Measurements from ENCODE around the gene MPL. TPM values are rescaled to one million over a fixed set of nuclear protein-coding genes. Genes with fewer than 3 reads are reported as not detected.

The MPL gene
- total and polyA plus RNA-seq, 2 experiments from 2014 or later = not detected

DNA sequence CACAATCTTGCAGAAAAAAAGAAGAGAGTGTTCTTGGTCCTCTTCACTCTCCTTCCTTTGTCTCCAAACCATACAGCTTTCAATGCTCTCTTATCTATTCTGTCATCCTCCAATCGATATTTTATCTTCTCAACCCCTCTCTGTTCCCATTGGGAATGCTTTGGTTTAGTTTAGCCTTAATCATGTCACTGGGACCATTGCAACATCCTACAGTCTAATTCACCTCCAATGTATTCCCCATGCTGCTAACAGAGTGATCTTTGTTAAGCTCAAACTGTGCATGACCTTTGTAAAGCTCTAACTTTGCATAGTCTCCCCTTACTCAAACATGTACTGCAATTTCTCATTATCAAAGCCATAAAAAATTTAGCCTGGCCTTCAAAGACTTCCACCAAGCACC is 2.9 kb downstream of the MPL start:
- in situ Hi-C loops (cut with MboI) = no loop called here
- no peak overlapping the region for H3K27ac ChIP-seq
- no peaks in the 10 kb centered on the region for H3K27me3 ChIP-seq (replicated peaks; ENCODE audit: insufficient read depth)
- no peaks in the 10 kb centered on the region for H3K36me3 ChIP-seq (ENCODE audit: low read depth)
- WGBS, 2 experiments (ENCODE audit: low coverage in 1 of 2, low lambda C conversion rate in 2 of 2, missing lambda C conversion rate in 2 of 2) = 72 to 80% methylated on average over 1 of the region's 1 CpG
- no peaks in the 10 kb centered on the region for H3K9me2 ChIP-seq (ENCODE audit: insufficient read depth)
- H2AFZ ChIP-seq = no peak overlapping the region
- no peaks in the 10 kb centered on the region for H3K79me2 ChIP-seq (ENCODE audit: insufficient read depth)
- no peak overlapping the region for H3K4me3 ChIP-seq
- no peak overlapping the region for H3K9ac ChIP-seq
- H4K20me1 ChIP-seq (ENCODE audit: insufficient read depth) = no peaks in the 10 kb centered on the region
- H3F3A ChIP-seq (ENCODE audit: insufficient read depth) = 0 out of 2 replicates have a peak, but pooled peaks cover 2% of the 10 kb centered on the region
- no peaks in the 10 kb centered on the region for H3K9me3 ChIP-seq (ENCODE audit: low read depth)
- no peak for DNase-seq
- no peak overlapping the region for H3K4me2 ChIP-seq (ENCODE audit: unreplicated experiment)
- H3K4me1 ChIP-seq (ENCODE audit: insufficient read depth) = no peaks in the 10 kb centered on the region
- TF ChIP-seq EZH2 (IDR thresholded peaks at IDR 0.05; ENCODE audit: insufficient read depth, poor library complexity, severe bottlenecking) = no peak
- TF ChIP-seq EZH2phosphoT487 (IDR thresholded peaks at IDR 0.05; ENCODE audit: insufficient read depth, low read depth) = no peak

DNA sequence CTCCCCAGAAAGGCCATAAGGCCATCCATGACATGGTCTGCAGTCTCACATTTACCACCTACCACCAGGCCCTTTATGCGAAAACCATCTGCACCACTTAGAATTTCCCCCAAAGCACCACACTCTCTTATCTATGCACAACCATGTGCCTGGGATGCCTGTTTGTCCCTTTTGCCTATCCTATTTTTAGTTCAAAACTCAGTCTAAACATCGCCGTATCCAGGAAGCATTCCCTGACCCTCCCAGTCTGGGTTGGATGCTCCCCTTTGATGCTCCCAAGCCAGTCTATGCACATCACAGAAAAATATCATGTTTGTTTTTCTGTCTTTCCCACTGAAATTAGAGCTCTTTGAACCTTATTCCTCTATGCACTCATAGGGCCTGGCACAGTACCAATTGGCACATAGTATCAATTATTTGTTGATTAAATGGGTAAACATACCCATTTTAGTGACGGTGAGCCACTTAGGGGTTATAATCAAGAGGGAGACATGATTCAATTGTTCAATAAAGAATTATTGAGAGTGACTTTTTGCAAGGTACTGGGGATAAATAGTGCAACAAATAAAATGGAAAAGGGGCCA is 6.7 kb downstream of the MPL start:
- no peak overlapping the region for H3K9ac ChIP-seq
- peaks cover 12% of the 10 kb centered on the region for H3F3A ChIP-seq (ENCODE audit: insufficient read depth)
- no peak overlapping the region for H3K27ac ChIP-seq
- no peaks in the 10 kb centered on the region for H3K9me3 ChIP-seq (ENCODE audit: low read depth)
- H2AFZ ChIP-seq = no peak overlapping the region
- H4K20me1 ChIP-seq (ENCODE audit: insufficient read depth) = no peaks in the 10 kb centered on the region
- no peaks in the 10 kb centered on the region for H3K36me3 ChIP-seq (ENCODE audit: low read depth)
- TF ChIP-seq EZH2 (IDR thresholded peaks at IDR 0.05; ENCODE audit: insufficient read depth, poor library complexity, severe bottlenecking) = no peak
- no peak for TF ChIP-seq EZH2phosphoT487 (IDR thresholded peaks at IDR 0.05; ENCODE audit: insufficient read depth, low read depth)
- H3K9me2 ChIP-seq (ENCODE audit: insufficient read depth) = no peaks in the 10 kb centered on the region
- no peaks in the 10 kb centered on the region for H3K79me2 ChIP-seq (ENCODE audit: insufficient read depth)
- no peak overlapping the region for H3K4me2 ChIP-seq (ENCODE audit: unreplicated experiment)
- H3K27me3 ChIP-seq (replicated peaks; ENCODE audit: insufficient read depth) = no peaks in the 10 kb centered on the region
- no peak for DNase-seq
- in situ Hi-C loops (cut with MboI) = no loop called here
- H3K4me3 ChIP-seq = no peak overlapping the region
- H3K4me1 ChIP-seq (ENCODE audit: insufficient read depth) = peaks cover 2% of the 10 kb centered on the region; the same call in 1 of the 2 replicates
- WGBS, 2 experiments (ENCODE audit: low coverage in 1 of 2, low lambda C conversion rate in 2 of 2, missing lambda C conversion rate in 2 of 2) = 77 to 84% methylated on average over 4 of the region's 4 CpGs

DNA sequence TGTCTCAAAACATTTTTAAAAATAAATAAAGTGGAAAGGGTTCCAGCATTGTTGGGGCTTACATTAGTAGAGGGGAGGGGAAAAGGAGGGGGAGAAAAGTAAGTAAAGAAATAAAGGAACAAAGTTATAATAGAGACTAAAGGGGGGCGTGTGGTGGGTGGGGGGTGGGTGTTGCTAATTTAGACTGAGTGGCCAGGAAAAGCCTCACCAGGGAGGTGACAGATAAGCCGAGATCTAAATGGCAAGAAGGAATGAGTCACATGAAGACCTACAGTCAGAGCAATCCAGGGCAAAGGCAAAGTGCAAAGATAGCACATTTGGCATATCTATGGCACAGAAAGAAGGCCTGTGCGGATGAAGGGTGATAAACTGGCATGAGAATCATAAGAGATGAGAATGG is 7.5 kb downstream of the MPL start:
- no peaks in the 10 kb centered on the region for H3K79me2 ChIP-seq (ENCODE audit: insufficient read depth)
- no peaks in the 10 kb centered on the region for H3K9me3 ChIP-seq (ENCODE audit: low read depth)
- no peaks in the 10 kb centered on the region for H3K9me2 ChIP-seq (ENCODE audit: insufficient read depth)
- no peak for TF ChIP-seq EZH2 (IDR thresholded peaks at IDR 0.05; ENCODE audit: insufficient read depth, poor library complexity, severe bottlenecking)
- 56 to 57% methylated on average over 3 of the region's 3 CpGs for WGBS, 2 experiments (ENCODE audit: low coverage in 1 of 2, low lambda C conversion rate in 2 of 2, missing lambda C conversion rate in 2 of 2)
- no peak overlapping the region for H3K4me3 ChIP-seq
- no peak overlapping the region for H3K4me2 ChIP-seq (ENCODE audit: unreplicated experiment)
- peaks cover 8% of the 10 kb centered on the region; the same call in 1 of the 2 replicates for H3K4me1 ChIP-seq (ENCODE audit: insufficient read depth)
- no peak overlapping the region for H2AFZ ChIP-seq
- no peaks in the 10 kb centered on the region for H3K27me3 ChIP-seq (replicated peaks; ENCODE audit: insufficient read depth)
- H3K27ac ChIP-seq = no peak overlapping the region
- no peaks in the 10 kb centered on the region for H4K20me1 ChIP-seq (ENCODE audit: insufficient read depth)
- in situ Hi-C loops (cut with MboI) = no loop called here
- DNase-seq = no peak
- no peaks in the 10 kb centered on the region for H3K36me3 ChIP-seq (ENCODE audit: low read depth)
- no peak overlapping the region for H3K9ac ChIP-seq
- H3F3A ChIP-seq (ENCODE audit: insufficient read depth) = peaks cover 16% of the 10 kb centered on the region

DNA sequence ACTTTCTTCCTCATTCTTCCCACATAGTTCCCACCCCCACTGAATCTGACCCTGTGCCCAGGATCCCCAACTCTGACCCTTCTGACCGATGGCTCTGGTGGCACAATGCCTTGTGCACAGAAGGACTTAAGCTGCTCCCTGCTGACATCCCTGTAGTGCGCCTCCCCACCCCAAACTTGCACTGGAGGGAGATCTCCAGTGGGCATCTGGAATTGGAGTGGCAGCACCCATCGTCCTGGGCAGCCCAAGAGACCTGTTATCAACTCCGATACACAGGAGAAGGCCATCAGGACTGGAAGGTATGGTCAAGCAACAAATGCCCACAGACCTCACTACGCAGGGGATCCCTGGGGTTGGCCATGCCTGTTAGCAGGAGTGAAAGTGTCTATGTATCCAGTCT is 9.0 kb downstream of the MPL start:
- Histone ChIP-seq H3K4me1 (ENCODE audit: insufficient read depth) (peaks cover 11% of the 10 kb centered on the region; the same call in 1 of the 2 replicates), H2AFZ (no peak overlapping the region), H3K79me2 (ENCODE audit: insufficient read depth) (no peaks in the 10 kb centered on the region), H3F3A (ENCODE audit: insufficient read depth) (peaks cover 16% of the 10 kb centered on the region), H3K36me3 (ENCODE audit: low read depth) (no peaks in the 10 kb centered on the region), H3K9me3 (ENCODE audit: low read depth) (no peaks in the 10 kb centered on the region), H3K4me2 (ENCODE audit: unreplicated experiment) (no peak overlapping the region), H3K9me2 (ENCODE audit: insufficient read depth) (no peaks in the 10 kb centered on the region), H3K9ac (no peak overlapping the region), H3K27me3 (replicated peaks; ENCODE audit: insufficient read depth) (no peaks in the 10 kb centered on the region), H4K20me1 (ENCODE audit: insufficient read depth) (no peaks in the 10 kb centered on the region), H3K4me3 (no peak overlapping the region), H3K27ac (no peak overlapping the region)
- in situ Hi-C loops (cut with MboI) = no loop called here
- TF ChIP-seq EZH2phosphoT487 (IDR thresholded peaks at IDR 0.05; ENCODE audit: insufficient read depth, low read depth) = no peak
- TF ChIP-seq EZH2 (IDR thresholded peaks at IDR 0.05; ENCODE audit: insufficient read depth, poor library complexity, severe bottlenecking) = no peak
- WGBS, 2 experiments (ENCODE audit: low coverage in 1 of 2, low lambda C conversion rate in 2 of 2, missing lambda C conversion rate in 2 of 2) = 93 to 96% methylated on average over 5 of the region's 5 CpGs
- no peak for DNase-seq

All from GM23248 (cell line).